NT2/D1 (cell line): ENCODE results near the gene ABLIM1.

ENCODE experiments used
- DNase-seq: peaks from one replicate; pipeline ENCODE4 v3.0.0-alpha.2; 2011; ENCODE audit warnings: low read depth, low spot score
- H3K27me3 ChIP-seq: 2 replicates; pipeline ENCODE4 v1.6.0; 2011; ENCODE audit warnings: mild to moderate bottlenecking; ENCODE audit not compliant: insufficient read length, insufficient read depth
- H3K36me3 ChIP-seq: 2 replicates; pipeline ENCODE4 v1.6.1; 2011; ENCODE audit warnings: mild to moderate bottlenecking, low read length, mixed read lengths; ENCODE audit not compliant: insufficient read depth, insufficient read length
- H3K4me1 ChIP-seq: 2 replicates; pipeline ENCODE4 v1.5.1; 2011; ENCODE audit not compliant: insufficient read depth, insufficient read length
- H3K4me3 ChIP-seq: 2 replicates; pipeline ENCODE4 v1.5.1; 2011; ENCODE audit warnings: low read depth; ENCODE audit not compliant: insufficient read length
- H3K9ac ChIP-seq: 2 replicates; pipeline ENCODE4 v1.6.0; 2011; ENCODE audit warnings: low read depth; ENCODE audit not compliant: insufficient read length
- H3K9me3 ChIP-seq: 2 replicates; pipeline ENCODE4 v1.5.1; 2011; ENCODE audit warnings: mild to moderate bottlenecking, low read length; ENCODE audit not compliant: insufficient read depth
- SUZ12 ChIP-seq: IDR thresholded peaks from 2 replicates; pipeline ENCODE4 v1.6.1; 2011; ENCODE audit not compliant: insufficient read length, insufficient read depth; ENCODE audit errors: extremely low read depth
- YY1 ChIP-seq: IDR thresholded peaks from 2 replicates; pipeline ENCODE4 v1.6.1; 2011; ENCODE audit not compliant: insufficient read length, insufficient read depth
- ZNF274 ChIP-seq: IDR thresholded peaks from 2 replicates; pipeline ENCODE4 v1.6.1; 2011; ENCODE audit warnings: mild to moderate bottlenecking, low read depth, low read length

The ABLIM1 gene

GRCh38 chr10:114635101-114635500, 23.0 kb downstream of the ABLIM1 start:
- no peaks in the 10 kb centered on the region for H3K9me3 ChIP-seq
- no peak overlapping the region for H3K9ac ChIP-seq
- peaks cover 28% of the 10 kb centered on the region for H3K27me3 ChIP-seq
- H3K4me3 ChIP-seq, result no peak overlapping the region
- H3K36me3 ChIP-seq, result no peaks in the 10 kb centered on the region
- H3K4me1 ChIP-seq, result peaks cover 10% of the 10 kb centered on the region
- no peak for DNase-seq
- TF ChIP-seq SUZ12, result no peak
- no peak for TF ChIP-seq YY1
- no peak for TF ChIP-seq ZNF274

DNA sequence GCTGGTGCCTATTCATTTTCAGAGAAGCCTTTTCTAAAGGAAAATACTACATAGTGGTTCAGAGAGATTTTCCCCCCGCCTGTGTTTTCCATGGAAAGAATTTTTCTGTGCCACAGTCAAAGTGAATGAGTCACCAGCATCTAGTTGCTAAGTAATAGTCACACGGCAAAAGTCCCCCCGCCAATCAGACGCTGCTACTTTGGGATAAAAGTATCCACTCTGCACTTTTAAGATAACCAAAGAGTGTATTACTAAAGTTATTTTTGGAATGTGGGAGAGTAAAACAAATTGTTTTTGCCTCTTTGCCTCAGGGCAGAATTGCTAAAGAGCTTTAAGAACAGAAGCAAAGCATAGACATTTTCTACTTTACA, 23.5 kb downstream of the ABLIM1 start:
- Histone ChIP-seq H3K4me1 (peaks cover 10% of the 10 kb centered on the region), H3K9ac (no peak overlapping the region), H3K27me3 (peaks cover 32% of the 10 kb centered on the region), H3K4me3 (no peak overlapping the region), H3K9me3 (no peaks in the 10 kb centered on the region), H3K36me3 (peaks cover 3% of the 10 kb centered on the region)
- DNase-seq, result no peak
- no peak for TF ChIP-seq YY1
- TF ChIP-seq ZNF274, result no peak
- no peak for TF ChIP-seq SUZ12

- Histone ChIP-seq H3K36me3 (peaks cover 15% of the 10 kb centered on the region), H3K27me3 (peaks cover 32% of the 10 kb centered on the region), H3K4me3 (no peak overlapping the region), H3K9me3 (no peaks in the 10 kb centered on the region), H3K4me1 (peaks cover 10% of the 10 kb centered on the region), H3K9ac (no peak overlapping the region)
- TF ChIP-seq ZNF274, result no peak
- TF ChIP-seq SUZ12, result no peak
- TF ChIP-seq YY1, result no peak
- no peak for DNase-seq
Measured at GRCh38 chr10:114632869-114633715, 25.0 kb downstream of the ABLIM1 start.

GRCh38 chr10:114631666-114632417, 26.2 kb downstream of the ABLIM1 start:
- Histone ChIP-seq H3K27me3 (peaks cover 32% of the 10 kb centered on the region), H3K9ac (peak overlapping the region; percentile 74), H3K36me3 (peaks cover 21% of the 10 kb centered on the region), H3K4me1 (peaks cover 10% of the 10 kb centered on the region), H3K9me3 (no peaks in the 10 kb centered on the region), H3K4me3 (peak overlapping the region; percentile 56)
- no peak for TF ChIP-seq YY1
- no peak for DNase-seq

- TF ChIP-seq ZNF274, result no peak
- TF ChIP-seq SUZ12, result no peak
- no peak for TF ChIP-seq YY1
- H3K4me1 ChIP-seq, result peaks cover 10% of the 10 kb centered on the region
- H3K9me3 ChIP-seq, result no peaks in the 10 kb centered on the region
- no peak for DNase-seq
- peak overlapping the region; percentile 56 for H3K4me3 ChIP-seq
- H3K9ac ChIP-seq, result peak overlapping the region; percentile 74
- peaks cover 32% of the 10 kb centered on the region for H3K27me3 ChIP-seq
- peaks cover 25% of the 10 kb centered on the region for H3K36me3 ChIP-seq
Measured at GRCh38 chr10:114631090-114631665, 26.9 kb downstream of the ABLIM1 start.

- H3K9ac ChIP-seq, result no peak overlapping the region
- TF ChIP-seq ZNF274, result no peak
- TF ChIP-seq YY1, result no peak
- no peak for TF ChIP-seq SUZ12
- no peak overlapping the region for H3K4me3 ChIP-seq
- peaks cover 10% of the 10 kb centered on the region for H3K4me1 ChIP-seq
- H3K9me3 ChIP-seq, result no peaks in the 10 kb centered on the region
- peaks cover 28% of the 10 kb centered on the region for H3K36me3 ChIP-seq
- H3K27me3 ChIP-seq, result peaks cover 32% of the 10 kb centered on the region
- DNase-seq, result no peak
Measured at GRCh38 chr10:114629824-114630730, 28.0 kb downstream of the ABLIM1 start.
